WTC11 (cell line): Measurements from ENCODE around the gene PADI1. TPM values are rescaled to one million over a fixed set of nuclear protein-coding genes. Genes with fewer than 3 reads are reported as not detected.

Experiments used
- ATAC-seq: fragments of 200-7000 bp; cut with Tn5 transposase; 2 replicates; pipeline ENCODE4 v1.10.0; 2021; ENCODE audit warnings: mild to moderate bottlenecking, moderate library complexity
- Bru-seq: library from RNA; stranded (reverse); fragments of 400-500 nt; gene quantifications from one replicate; lab custom pipeline; 2021; lab: Mats Ljungman, UMichigan
- CTCF ChIA-PET: fragments of 300-600 bp; sonication (Branson Sonifier 250); formaldehyde crosslinking; loops from one replicate; lab custom pipeline; 2021; ENCODE audit warnings: antibody characterized with exemption; lab: Charles Lee
- POLR2A ChIA-PET: fragments of 350-600 bp; sonication (Branson Sonifier 250); formaldehyde crosslinking; loops from one replicate; lab custom pipeline; 2021; ENCODE audit warnings: antibody characterized with exemption; lab: Charles Lee
- DNase-seq: peaks from one replicate; pipeline ENCODE4 v3.0.0; 2021; ENCODE audit warnings: low spot score
- H3K27ac Mint-ChIP-seq: 2 replicates; pipeline ENCODE4 v1.8.0; 2021; ENCODE audit warnings: mixed read lengths
- H3K27me3 Mint-ChIP-seq: 2 replicates; pipeline ENCODE4 v1.8.0; 2021; ENCODE audit warnings: low read depth, mild to moderate bottlenecking, moderate library complexity, mixed read lengths
- H3K36me3 Mint-ChIP-seq: 2 replicates; pipeline ENCODE4 v1.8.0; 2021; ENCODE audit warnings: mixed read lengths
- H3K4me1 Mint-ChIP-seq: 2 replicates; pipeline ENCODE4 v1.8.0; 2022; ENCODE audit warnings: mixed read lengths
- H3K4me3 Mint-ChIP-seq: 2 replicates; pipeline ENCODE4 v1.8.0; 2021; ENCODE audit warnings: mild to moderate bottlenecking, moderate library complexity, mixed read lengths
- H3K9me3 Mint-ChIP-seq: 2 replicates; pipeline ENCODE4 v1.8.0; 2021; ENCODE audit warnings: mixed read lengths
- ARID4B ChIP-seq: sonication (generic); formaldehyde crosslinking; IDR thresholded peaks from 2 replicates; pipeline ENCODE4 v1.8.0; 2023; ENCODE audit warnings: missing genetic modification reagents, mild to moderate bottlenecking, borderline replicate concordance
- HMGXB4 ChIP-seq: sonication (generic); formaldehyde crosslinking; IDR thresholded peaks from 2 replicates; pipeline ENCODE4 v1.8.1; 2023; ENCODE audit warnings: mild to moderate bottlenecking, moderate library complexity, missing genetic modification reagents
- NFE2L1 ChIP-seq: sonication (generic); formaldehyde crosslinking; IDR thresholded peaks from 2 replicates; pipeline ENCODE4 v1.8.1; 2023; ENCODE audit warnings: missing genetic modification reagents
- PRDM15 ChIP-seq: sonication (generic); formaldehyde crosslinking; IDR thresholded peaks from 2 replicates; pipeline ENCODE4 v1.8.0; 2022; ENCODE audit warnings: missing genetic modification reagents
- PREB ChIP-seq: sonication (generic); formaldehyde crosslinking; IDR thresholded peaks from 2 replicates; pipeline ENCODE4 v1.8.1; 2022; ENCODE audit warnings: mild to moderate bottlenecking, missing genetic modification reagents, moderate library complexity, borderline replicate concordance
- RELA ChIP-seq: sonication (generic); formaldehyde crosslinking; IDR thresholded peaks from 2 replicates; pipeline ENCODE4 v1.8.1; 2022; ENCODE audit warnings: missing genetic modification reagents, mild to moderate bottlenecking, borderline replicate concordance
- SMAD4 ChIP-seq: sonication (generic); formaldehyde crosslinking; IDR thresholded peaks from 2 replicates; pipeline ENCODE4 v1.8.0; 2022; ENCODE audit warnings: mild to moderate bottlenecking, missing genetic modification reagents
- TP53 ChIP-seq: sonication (generic); formaldehyde crosslinking; IDR thresholded peaks from 2 replicates; pipeline ENCODE4 v1.8.1; 2023; ENCODE audit warnings: mild to moderate bottlenecking, missing genetic modification reagents
- ZBTB43 ChIP-seq: sonication (generic); formaldehyde crosslinking; IDR thresholded peaks from 2 replicates; pipeline ENCODE4 v1.8.1; 2023; ENCODE audit warnings: mild to moderate bottlenecking, missing genetic modification reagents
- ZMAT4 ChIP-seq: fragments of 250-450 bp; sonication (Bioruptor Pico); IDR thresholded peaks from 2 replicates; pipeline ENCODE4 v1.9.0; 2021; ENCODE audit warnings: mild to moderate bottlenecking
- ZNF219 ChIP-seq: sonication (generic); formaldehyde crosslinking; IDR thresholded peaks from 2 replicates; pipeline ENCODE4 v1.8.0; 2023; ENCODE audit warnings: missing genetic modification reagents, mild to moderate bottlenecking, borderline replicate concordance
- ZNF232 ChIP-seq: sonication (generic); formaldehyde crosslinking; IDR thresholded peaks from 2 replicates; pipeline ENCODE4 v1.8.0; 2022; ENCODE audit warnings: mild to moderate bottlenecking, missing genetic modification reagents
- ZNF281 ChIP-seq: sonication (generic); formaldehyde crosslinking; IDR thresholded peaks from 2 replicates; pipeline ENCODE4 v1.8.0; 2023; ENCODE audit warnings: mild to moderate bottlenecking, missing genetic modification reagents
- ZNF532 ChIP-seq: fragments of 250-450 bp; sonication (Bioruptor Pico); IDR thresholded peaks from 2 replicates; pipeline ENCODE4 v1.9.0; 2021; ENCODE audit warnings: mild to moderate bottlenecking, borderline replicate concordance
- long read RNA-seq, 3 experiments: library from RNA in 1 of 3; library from capped mRNA in 1 of 3; library from polyadenylated mRNA in 1 of 3; unstranded in 2 of 3; stranded (forward) in 1 of 3; transcript quantifications; one replicate each; pipeline ENCODE4 v2.0.0, GENCODE V29; 2021
- total RNA-seq: library from RNA; stranded (reverse); gene quantifications from 3 replicates; pipeline ENCODE4 v1.2.3, GENCODE V29; 2021

The PADI1 gene
- 0.15 to 0.57 TPM (median 0.18 TPM) in 3 replicates for total RNA-seq
- percentile 7 among the genes with signal in this experiment for Bru-seq, nascent RNA
- long read RNA-seq, experiment 1, partial matches to known transcripts = 1 of 5 reads
- long read RNA-seq, experiment 1, other reads (novel, unspliced or antisense) = 2 of 5 reads
- long read RNA-seq, experiment 2 = 0 reads
- long read RNA-seq, experiment 3 = 0 reads

GRCh38 chr1:17204546-17205440 is at the start of gene PADI1:
Gene PADI1, plus strand, starts transcription at chr1:17205128. Its CDS starts 90 bp downstream, at chr1:17205218.
- H3K27ac Mint-ChIP-seq = no peak within 1 kb of the TSS
- ChIA-PET CTCF (no interaction called here), POLR2A (no interaction called here)
- peaks cover 20% of the 10 kb centered on the region for H3K4me1 Mint-ChIP-seq
- DNase-seq = no peak
- H3K36me3 Mint-ChIP-seq = no peaks in the 10 kb centered on the region
- H3K4me3 Mint-ChIP-seq = no peak within 1 kb of the TSS
- ATAC-seq = no peak
- H3K9me3 Mint-ChIP-seq = no peaks in the 10 kb centered on the region
- peaks cover 2% of the 10 kb centered on the region; the same call in 1 of the 2 replicates for H3K27me3 Mint-ChIP-seq
- no peak for TF ChIP-seq NFE2L1
- no peak for TF ChIP-seq ZNF281 (CRISPR knock-in tag)
- no peak for TF ChIP-seq PREB
- no peak for TF ChIP-seq ZNF532 (CRISPR knock-in tag)
- no peak for TF ChIP-seq RELA (CRISPR knock-in tag)
- TF ChIP-seq ARID4B (CRISPR knock-in tag) = no peak
- TF ChIP-seq HMGXB4 (CRISPR knock-in tag) = no peak
- no peak for TF ChIP-seq TP53 (CRISPR knock-in tag)
- TF ChIP-seq ZMAT4 (CRISPR knock-in tag) = no peak
- TF ChIP-seq SMAD4 (CRISPR knock-in tag) = no peak
- TF ChIP-seq ZNF219 = no peak
- no peak for TF ChIP-seq ZBTB43
- TF ChIP-seq PRDM15 (CRISPR knock-in tag) = no peak
- TF ChIP-seq ZNF232 (CRISPR knock-in tag) = no peak
